IMR-90 (cell line): Measurements from ENCODE around the gene PRDM10. TPM values are rescaled to one million over a fixed set of nuclear protein-coding genes. Genes with fewer than 3 reads are reported as not detected.
"Not testable (repeated sequence)": the region's sequence is repeated elsewhere in the genome, so short reads cannot be mapped to it uniquely, and the experiment has no call there.

Experiments used
- ATAC-seq: fragments of 200-7000 bp; cut with Tn5 transposase; 2 replicates; pipeline ENCODE4 v1.9.1; 2020; ENCODE audit warnings: low read depth, mild to moderate bottlenecking, moderate library complexity
- BruUV-seq: library from RNA; stranded (reverse); fragments of 400-500 nt; replicated peaks from 2 replicates; lab custom pipeline; 2021; lab: Mats Ljungman, UMichigan
- CTCF ChIA-PET: fragments of 300-600 bp; formaldehyde crosslinking; extraction: SDS; loops from one replicate; lab custom pipeline; 2021; ENCODE audit warnings: antibody characterized with exemption; lab: Yijun Ruan, JAX
- POLR2A ChIA-PET: fragments of 300-600 bp; sonication (Branson Sonifier 250); formaldehyde crosslinking; loops from one replicate; lab custom pipeline; 2022; ENCODE audit warnings: antibody characterized with exemption; ENCODE audit not compliant: unreplicated experiment; lab: Charles Lee
- DNase-seq: peaks from one replicate; pipeline ENCODE4 v3.0.0; 2013
- H2AFZ ChIP-seq: replicated peaks from 2 replicates; pipeline ENCODE3; 2013; ENCODE audit warnings: low read length, mild to moderate bottlenecking; ENCODE audit not compliant: poor library complexity
- H2AK5ac ChIP-seq: 2 replicates; pipeline ENCODE4 v1.6.1; 2013; ENCODE audit warnings: low read depth, low read length, inconsistent platforms
- H2AK9ac ChIP-seq: replicated peaks from 2 replicates; pipeline ENCODE3; 2013; ENCODE audit warnings: mild to moderate bottlenecking, low read depth, low read length, moderate library complexity; ENCODE audit not compliant: poor library complexity
- H2BK120ac ChIP-seq: 2 replicates; pipeline ENCODE4 v1.6.1; 2013; ENCODE audit warnings: low read depth, low read length, inconsistent platforms
- H2BK15ac ChIP-seq: 3 replicates; pipeline ENCODE4 v1.6.1; 2013; ENCODE audit warnings: low read depth, low read length, inconsistent platforms
- H2BK20ac ChIP-seq: 2 replicates; pipeline ENCODE4 v1.6.1; 2013; ENCODE audit warnings: low read depth, mild to moderate bottlenecking, inconsistent platforms, low read length, moderate library complexity
- H2BK5ac ChIP-seq: 2 replicates; pipeline ENCODE4 v1.6.1; 2013; ENCODE audit warnings: mild to moderate bottlenecking, low read depth, low read length, inconsistent platforms; ENCODE audit not compliant: poor library complexity, severe bottlenecking
- H3K14ac ChIP-seq: replicated peaks from 2 replicates; pipeline ENCODE4 v1.6.1; 2013; ENCODE audit warnings: low read depth, low read length, inconsistent platforms
- H3K18ac ChIP-seq: 2 replicates; pipeline ENCODE4 v1.6.1; 2013; ENCODE audit warnings: low read depth, low read length, control low read depth
- H3K23ac ChIP-seq: 2 replicates; pipeline ENCODE4 v1.6.1; 2013; ENCODE audit warnings: low read depth, low read length, inconsistent platforms
- H3K27ac ChIP-seq: 2 replicates; pipeline ENCODE4 v1.5.1; 2013; ENCODE audit warnings: mild to moderate bottlenecking, control low read depth, low read length; ENCODE audit not compliant: insufficient read depth
- H3K27me3 ChIP-seq: 2 replicates; pipeline ENCODE4 v1.6.1; 2013; ENCODE audit warnings: low read length; ENCODE audit not compliant: control insufficient read depth, insufficient read depth
- H3K36me3 ChIP-seq: 2 replicates; pipeline ENCODE4 v1.6.1; 2013; ENCODE audit warnings: low read length, mixed read lengths; ENCODE audit not compliant: control insufficient read depth, insufficient read depth
- H3K4ac ChIP-seq: 2 replicates; pipeline ENCODE4 v1.6.1; 2013; ENCODE audit warnings: low read depth, low read length, inconsistent platforms
- H3K4me1 ChIP-seq: 2 replicates; pipeline ENCODE4 v1.6.1; 2013; ENCODE audit warnings: low read length, mixed read lengths; ENCODE audit not compliant: control insufficient read depth, insufficient read depth
- H3K4me2 ChIP-seq: 2 replicates; pipeline ENCODE4 v1.6.1; 2013; ENCODE audit warnings: low read depth, mild to moderate bottlenecking, control low read depth, low read length, moderate library complexity
- H3K4me3 ChIP-seq: 2 replicates; pipeline ENCODE4 v1.5.1; 2013; ENCODE audit warnings: low read depth, mild to moderate bottlenecking, control low read depth, low read length, moderate library complexity; ENCODE audit not compliant: insufficient read depth
- H3K56ac ChIP-seq: 2 replicates; pipeline ENCODE4 v1.6.1; 2013; ENCODE audit warnings: low read length, inconsistent platforms; ENCODE audit not compliant: insufficient read depth; ENCODE audit errors: extremely low read depth
- H3K79me1 ChIP-seq, 2 experiments: 2 replicates each; pipeline ENCODE4 v1.6.1; 2013; ENCODE audit warnings: low read length in 2 of 2, inconsistent platforms in 1 of 2, low read depth in 1 of 2
- H3K9ac ChIP-seq: 2 replicates; pipeline ENCODE4 v1.6.1; 2013; ENCODE audit warnings: low read depth, low read length, control low read depth
- H3K9me1 ChIP-seq: 2 replicates; pipeline ENCODE4 v1.6.1; 2013; ENCODE audit warnings: low read length, inconsistent platforms; ENCODE audit not compliant: insufficient read depth
- H3K9me3 ChIP-seq: 2 replicates; pipeline ENCODE4 v1.6.1; 2013; ENCODE audit warnings: low read length; ENCODE audit not compliant: control insufficient read depth, insufficient read depth
- H4K20me1 ChIP-seq: 2 replicates; pipeline ENCODE4 v1.6.1; 2013; ENCODE audit warnings: low read length, inconsistent platforms; ENCODE audit not compliant: insufficient read depth
- H4K5ac ChIP-seq: 2 replicates; pipeline ENCODE4 v1.6.1; 2013; ENCODE audit warnings: mild to moderate bottlenecking, low read depth, low read length, control low read depth
- H4K8ac ChIP-seq, 2 experiments: 2 replicates each; pipeline ENCODE4 v1.6.1; 2013; ENCODE audit warnings: low read depth in 2 of 2, low read length in 2 of 2, control low read depth in 1 of 2, inconsistent platforms in 1 of 2
- H4K91ac ChIP-seq: 2 replicates; pipeline ENCODE4 v1.6.1; 2013; ENCODE audit warnings: low read depth, low read length, inconsistent platforms; ENCODE audit not compliant: insufficient read depth
- BHLHE40 ChIP-seq: fragments of 150-350 bp; IDR thresholded peaks from 2 replicates; pipeline ENCODE4 v1.6.1; 2016; ENCODE audit warnings: mild to moderate bottlenecking, low read depth, low read length
- CEBPB ChIP-seq: IDR thresholded peaks from 2 replicates; pipeline ENCODE4 v1.6.1; 2012; ENCODE audit warnings: low read depth, low read length, improper control_type of control experiment
- MAZ ChIP-seq: IDR thresholded peaks from 2 replicates; pipeline ENCODE4 v1.6.1; 2012; ENCODE audit warnings: low read depth, mild to moderate bottlenecking, low read length, improper control_type of control experiment, moderate library complexity, borderline replicate concordance
- MXI1 ChIP-seq: IDR thresholded peaks from 2 replicates; pipeline ENCODE4 v1.6.1; 2012; ENCODE audit warnings: low read depth, mild to moderate bottlenecking, low read length, moderate library complexity, borderline replicate concordance
- NFE2L2 ChIP-seq: fragments of 150-350 bp; IDR thresholded peaks from 2 replicates; pipeline ENCODE4 v1.6.1; 2016; ENCODE audit warnings: low read depth, mild to moderate bottlenecking, low read length
- POLR2A ChIP-seq: IDR thresholded peaks from 2 replicates; pipeline ENCODE4 v1.6.1; 2012; ENCODE audit warnings: mild to moderate bottlenecking, low read depth, low read length
- RAD21 ChIP-seq: IDR thresholded peaks from 2 replicates; pipeline ENCODE4 v1.6.1; 2012; ENCODE audit warnings: low read length, improper control_type of control experiment
- RCOR1 ChIP-seq: IDR thresholded peaks from 2 replicates; pipeline ENCODE4 v1.6.1; 2012; ENCODE audit warnings: mild to moderate bottlenecking, low read length, improper control_type of control experiment; ENCODE audit not compliant: insufficient replicate concordance
- SMC3 ChIP-seq: fragments of 150-350 bp; IDR thresholded peaks from 2 replicates; pipeline ENCODE4 v1.6.1; 2016; ENCODE audit warnings: low read depth, mild to moderate bottlenecking, antibody characterized with exemption, low read length, moderate library complexity
- WGBS, 2 experiments: methylation state at CpG; one replicate each; pipeline versions ENCODE4 v1.1.5 to v1.1.7; 2013; ENCODE audit warnings: missing lambda C conversion rate in 2 of 2; ENCODE audit not compliant: insufficient read length in 1 of 2; ENCODE audit errors: extremely low coverage in 2 of 2; 5-methylcytosine and 5-hydroxymethylcytosine counted together
- dilution Hi-C: fragments of 300-500 bp; cut with HindIII; formaldehyde crosslinking; loops from one replicate; pipeline ENCODE4 v1.14.3; 2018; ENCODE audit warnings: low sequenced_read_pairs; ENCODE audit not compliant: unreplicated experiment
- in situ Hi-C: fragments of 300-500 bp; cut with MboI; formaldehyde crosslinking; loops from 3 replicates; pipeline ENCODE4 v1.14.3; 2019; ENCODE audit warnings: low sequenced_read_pairs, inconsistent platforms, mixed read lengths
- intact Hi-C: fragments of 100-400 bp; cut with micrococcal nuclease; formaldehyde crosslinking; loops from 2 replicates; pipeline ENCODE4 v1.10.0; 2022
- polyA plus RNA-seq, 3 experiments: library from polyadenylated mRNA; depleted of rRNA; stranded (reverse); fragments of >200 nt; gene quantifications; 2 replicates each; pipeline ENCODE4 v1.2.3, GENCODE V29; 2012; ENCODE audit warnings: low replicate concordance in 1 of 3
- total RNA-seq: library from RNA; depleted of rRNA; stranded (reverse); fragments of >200 nt; gene quantifications from 2 replicates; pipeline ENCODE4 v1.2.3, GENCODE V29; 2012
- TF ChIP-seq, protein P1 (sequence below): fragments of 150-350 bp; IDR thresholded peaks from 2 replicates; pipeline ENCODE4 v1.6.1; 2017; ENCODE audit warnings: mild to moderate bottlenecking, antibody characterized with exemption, low read length, low read depth

PRDM10 gene
- total and polyA plus RNA-seq, 2 of the 4 experiments (the other 2 are of a cell fraction) = 3.1 to 6.5 TPM

DNA sequence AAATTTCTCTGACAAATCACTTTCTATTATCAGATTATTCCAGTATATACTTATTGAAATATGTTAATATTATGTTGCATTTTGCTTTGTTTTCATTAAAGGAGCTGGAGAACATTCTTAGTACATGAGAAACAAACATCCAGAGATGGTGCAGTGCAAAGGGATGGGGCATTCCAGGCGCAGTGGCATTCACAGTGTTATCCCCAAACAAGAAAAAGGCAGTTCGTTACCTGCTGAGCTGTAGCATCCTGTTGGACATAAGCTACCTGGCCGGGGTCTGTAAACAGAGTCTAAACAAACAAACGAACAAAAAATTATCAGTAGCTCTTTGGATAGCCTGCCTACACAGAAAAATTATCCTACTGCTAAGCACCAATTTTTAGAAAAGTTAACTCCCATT, 47.4 kb downstream of the PRDM10 start:
- H4K20me1 ChIP-seq = peaks cover 11% of the 10 kb centered on the region; the same call in 1 of the 2 replicates
- H3K4me1 ChIP-seq = no peaks in the 10 kb centered on the region; the same call in 1 of the 2 replicates
- H3K27ac ChIP-seq = no peak overlapping the region
- no peak overlapping the region for H3K9ac ChIP-seq
- no peak for TF ChIP-seq BHLHE40
- no peak for TF ChIP-seq RAD21
- no peak for TF ChIP-seq SMC3
- no peak for TF ChIP-seq CEBPB
- TF ChIP-seq, protein P1, sequence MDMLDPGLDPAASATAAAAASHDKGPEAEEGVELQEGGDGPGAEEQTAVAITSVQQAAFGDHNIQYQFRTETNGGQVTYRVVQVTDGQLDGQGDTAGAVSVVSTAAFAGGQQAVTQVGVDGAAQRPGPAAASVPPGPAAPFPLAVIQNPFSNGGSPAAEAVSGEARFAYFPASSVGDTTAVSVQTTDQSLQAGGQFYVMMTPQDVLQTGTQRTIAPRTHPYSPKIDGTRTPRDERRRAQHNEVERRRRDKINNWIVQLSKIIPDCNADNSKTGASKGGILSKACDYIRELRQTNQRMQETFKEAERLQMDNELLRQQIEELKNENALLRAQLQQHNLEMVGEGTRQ = no peak
- no peak for TF ChIP-seq RCOR1
- TF ChIP-seq MAZ = no peak
- no peak for TF ChIP-seq NFE2L2
- TF ChIP-seq MXI1 = no peak
- no peak for TF ChIP-seq POLR2A
- no peak overlapping the region for H2AK9ac ChIP-seq
- in situ Hi-C loops (no loop called here), intact Hi-C loops (no loop called here), dilution Hi-C loops (no loop called here)
- BruUV-seq = no TSS peak
- no peak overlapping the region for H3K14ac ChIP-seq
- no peaks in the 10 kb centered on the region for H3K9me3 ChIP-seq
- no peak overlapping the region for H4K91ac ChIP-seq
- H3K4me2 ChIP-seq = no peak overlapping the region
- no peak for DNase-seq
- ATAC-seq = no peak
- H3K27me3 ChIP-seq = no peaks in the 10 kb centered on the region
- H4K8ac ChIP-seq = no peak overlapping the region
- H2AFZ ChIP-seq = no peak overlapping the region
- H2BK5ac ChIP-seq = no peak overlapping the region
- ChIA-PET POLR2A (no interaction called here), CTCF (no interaction called here)
- H3K9me1 ChIP-seq = peaks cover 6% of the 10 kb centered on the region
- H3K56ac ChIP-seq = no peak overlapping the region
- no peak overlapping the region for H3K4me3 ChIP-seq
- H4K5ac ChIP-seq = no peak overlapping the region
- WGBS, 2 experiments = no CpG with 5 or more reads among the region's 4 CpGs
- H3K23ac ChIP-seq = no peak overlapping the region
- no peak overlapping the region for H3K18ac ChIP-seq
- no peak overlapping the region for H2BK15ac ChIP-seq
- no peaks in the 10 kb centered on the region for H3K36me3 ChIP-seq
- H2AK5ac ChIP-seq = no peak overlapping the region
- H3K4ac ChIP-seq = no peak overlapping the region
- no peak overlapping the region for H2BK20ac ChIP-seq
- no peaks in the 10 kb centered on the region; a peak in 1 of 4 replicates for H3K79me1 ChIP-seq
- H2BK120ac ChIP-seq = no peak overlapping the region

DNA sequence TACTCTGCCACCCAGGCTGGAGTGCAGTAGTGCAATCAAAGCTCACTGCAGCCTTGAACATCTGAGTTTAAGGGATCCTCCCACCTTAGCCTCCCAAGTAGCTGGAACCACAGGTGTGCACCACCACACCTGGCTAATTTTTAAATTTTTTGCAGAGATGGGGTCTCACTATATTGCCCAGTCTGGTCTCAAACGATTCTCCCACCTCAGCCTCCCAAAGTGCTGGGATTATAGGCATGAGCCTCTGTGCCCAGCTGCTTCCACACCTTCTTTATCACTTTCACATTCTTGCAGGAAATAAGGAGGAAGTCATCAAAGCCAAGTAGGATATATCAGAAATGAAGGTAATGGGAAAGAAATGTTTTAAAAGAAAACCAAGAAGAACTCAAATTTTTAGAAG, 47.9 kb downstream of the PRDM10 start:
- H2AK5ac ChIP-seq, H2BK20ac ChIP-seq, ATAC-seq, H3K79me1 ChIP-seq, DNase-seq, H2AK9ac ChIP-seq, H4K8ac ChIP-seq, H3K9me1 ChIP-seq, H3K18ac ChIP-seq, H3K4me2 ChIP-seq, H4K5ac ChIP-seq, H3K4me1 ChIP-seq, H3K56ac ChIP-seq, H3K4me3 ChIP-seq, H4K91ac ChIP-seq, in situ Hi-C loops, H3K4ac ChIP-seq, H2BK120ac ChIP-seq, CTCF ChIA-PET, dilution Hi-C loops, H3K36me3 ChIP-seq, H2BK5ac ChIP-seq, H2AFZ ChIP-seq, POLR2A ChIA-PET, H3K27me3 ChIP-seq, intact Hi-C loops, H3K23ac ChIP-seq, H3K9me3 ChIP-seq, H2BK15ac ChIP-seq, BruUV-seq, H3K9ac ChIP-seq, H3K27ac ChIP-seq, H3K14ac ChIP-seq: not testable (repeated sequence)
- peaks cover 12% of the 10 kb centered on the region; the same call in 1 of the 2 replicates for H4K20me1 ChIP-seq
- 83% methylated on average over 1 of the region's 1 CpG; no CpG with 5 or more reads in 1 of the 2 experiments for WGBS, 2 experiments
